Right ventricle myocardium inferior (tissue), 1 donor: Measurements from ENCODE around the gene CCDC7. TPM values are rescaled to one million over a fixed set of nuclear protein-coding genes. Genes with fewer than 3 reads are reported as not detected.
"Not testable (repeated sequence)": the region's sequence is repeated elsewhere in the genome, so short reads cannot be mapped to it uniquely, and the experiment has no call there.

Experiments used
- ATAC-seq: fragments of 200-7000 bp; cut with Tn5 transposase; one replicate; pipeline ENCODE4 v1.9.1; 2020; ENCODE audit warnings: mild to moderate bottlenecking, moderate library complexity
- DNase-seq: peaks from one replicate; pipeline ENCODE4 v3.0.0; 2021; ENCODE audit errors: missing footprints
- intact Hi-C: fragments of 100-400 bp; cut with DNase I; formaldehyde crosslinking; loops from one replicate; pipeline ENCODE4 v1.11.0; 2022
- total RNA-seq: library from RNA; stranded (reverse); fragmentation: NEBNext Ultra II Directional; extraction: Animal tissue kit (Norgen Biotek cat#: 25700); gene quantifications from one replicate; pipeline ENCODE4 v1.2.1, GENCODE V29; 2021
- donor health status: DM: no; HTN: yes; CAD: no; lungs with severe emphysema.

Gene CCDC7
- total RNA-seq, 1 donor from 2014 or later: 22.2 TPM

GRCh38 chr10:32786968-32787367, 341.0 kb downstream of the CCDC7 start:
- intact Hi-C loops: no loop called here
- ATAC-seq (no peak), DNase-seq (no peak)

DNA sequence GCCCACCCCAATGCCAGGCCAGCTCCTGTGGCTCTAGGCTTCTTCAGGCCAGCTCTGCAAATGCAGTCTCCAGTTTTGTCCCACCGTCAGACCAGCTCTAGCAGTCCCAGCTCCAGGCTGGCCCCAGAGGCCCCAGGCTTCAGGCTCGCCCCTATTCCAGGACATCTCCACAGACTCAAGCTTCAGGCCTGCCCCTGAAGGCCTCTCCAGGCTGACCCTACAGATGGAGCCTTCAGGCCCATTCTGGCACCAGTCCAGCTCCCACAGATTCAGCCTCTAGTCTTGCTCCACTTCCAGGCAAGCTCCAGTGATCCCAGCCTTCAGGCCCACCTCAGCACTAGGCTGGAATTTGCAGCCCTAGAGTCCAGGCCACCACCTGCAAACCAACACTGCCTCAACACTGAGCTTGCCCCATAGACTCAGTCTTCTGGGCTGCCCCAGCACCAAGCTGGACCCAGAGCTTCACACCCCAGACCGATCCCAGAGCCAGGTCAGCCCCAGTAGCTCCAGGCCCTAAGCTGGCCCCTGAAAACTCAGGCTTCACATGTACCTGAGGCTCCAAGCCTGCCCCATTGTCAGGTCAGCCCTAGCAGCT, 341.8 kb downstream of the CCDC7 start:
- ATAC-seq (no peak), DNase-seq (no peak)
- intact Hi-C loops: no loop called here

GRCh38 chr10:32788359-32788758, 342.4 kb downstream of the CCDC7 start:
- ATAC-seq (no peak), DNase-seq (no peak)
- intact Hi-C loops: no loop called here

GRCh38 chr10:32790483-32790882, 344.5 kb downstream of the CCDC7 start:
- ATAC-seq (no peak), DNase-seq (no peak)
- intact Hi-C loops: no loop called here

DNA sequence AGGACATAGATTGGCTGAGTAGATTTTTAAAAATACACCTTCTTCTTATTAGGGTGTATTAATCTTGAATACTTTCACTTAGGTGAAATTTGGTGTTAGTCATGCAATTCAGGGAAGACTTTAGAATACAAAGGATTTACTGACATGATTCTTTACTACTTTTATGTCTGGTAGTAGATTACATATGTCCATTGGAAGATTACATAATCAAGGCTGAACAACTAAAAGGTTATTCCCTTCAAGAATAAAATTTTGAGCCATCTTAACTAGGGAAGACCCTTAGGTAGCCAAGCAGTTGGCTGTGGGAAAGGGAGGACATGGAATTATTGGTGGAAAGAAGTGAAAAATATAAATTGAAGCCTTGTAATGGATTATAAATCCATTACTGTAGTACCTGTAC, 347.1 kb downstream of the CCDC7 start:
- no peak for ATAC-seq
- intact Hi-C loops: no loop called here
- DNase-seq: no peak

DNA sequence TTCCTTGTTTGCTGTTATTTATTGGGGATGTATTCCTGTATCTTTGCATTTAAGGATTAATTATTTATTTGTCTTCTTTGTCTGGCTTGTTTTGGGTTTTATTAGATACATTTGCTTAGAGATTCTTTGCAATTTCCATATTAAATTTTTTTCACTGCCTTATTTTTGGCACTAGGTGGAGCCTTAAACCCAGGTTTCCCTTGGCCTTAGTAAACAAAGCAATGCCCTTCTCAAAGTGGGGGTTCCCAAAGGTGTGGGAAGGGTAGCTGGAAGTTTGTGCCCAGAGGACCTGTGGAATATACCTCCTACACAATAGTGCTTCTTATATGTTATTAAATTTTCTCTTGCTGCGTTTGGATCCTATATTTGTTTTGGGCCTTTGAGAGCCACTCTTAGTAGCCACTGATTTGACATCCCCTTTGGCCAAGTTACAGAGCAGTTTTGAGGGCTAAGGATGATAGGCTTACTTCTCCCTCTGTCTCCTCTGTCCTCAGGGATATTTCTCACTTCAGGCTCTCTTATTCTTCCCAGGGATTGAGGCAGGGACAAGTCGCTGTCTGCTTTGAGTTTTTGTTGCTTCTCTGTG, 349.8 kb downstream of the CCDC7 start:
- no peak for ATAC-seq
- intact Hi-C loops: loop anchor here (1.0 to 5.0 kb wide), 2 partner anchors 214 to 362 kb away; no protein-coding TSS in a partner anchor
- DNase-seq: no peak

DNA sequence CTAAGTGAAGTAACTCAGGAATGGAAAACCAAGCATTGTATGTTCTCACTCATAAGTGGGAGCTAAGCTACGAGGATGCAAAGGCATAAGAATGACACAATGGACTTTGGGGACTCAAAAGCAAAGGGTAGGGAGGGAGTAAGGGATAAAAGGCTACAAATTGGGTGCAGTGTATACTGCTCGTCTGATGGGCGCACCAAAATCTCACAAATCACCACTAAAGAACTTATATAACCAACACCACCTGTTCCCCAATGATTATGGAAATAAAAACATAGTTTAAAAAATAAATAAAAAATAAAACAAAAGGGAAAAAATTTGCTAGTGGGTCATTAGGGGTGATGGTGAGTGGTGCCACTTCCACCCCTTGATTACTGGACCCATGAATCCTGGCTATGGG, 351.5 kb downstream of the CCDC7 start:
- intact Hi-C loops: loop anchor here (5.0 kb wide), 1 partner anchor 360 kb away; no protein-coding TSS in a partner anchor

GRCh38 chr10:32846974-32847373, 401.0 kb downstream of the CCDC7 start:
- ATAC-seq: no peak
- intact Hi-C loops: no loop called here
- no peak for DNase-seq

More for the DNA sequence above, 351.5 kb downstream of the CCDC7 start:
- ATAC-seq, DNase-seq: not testable (repeated sequence)

DNA sequence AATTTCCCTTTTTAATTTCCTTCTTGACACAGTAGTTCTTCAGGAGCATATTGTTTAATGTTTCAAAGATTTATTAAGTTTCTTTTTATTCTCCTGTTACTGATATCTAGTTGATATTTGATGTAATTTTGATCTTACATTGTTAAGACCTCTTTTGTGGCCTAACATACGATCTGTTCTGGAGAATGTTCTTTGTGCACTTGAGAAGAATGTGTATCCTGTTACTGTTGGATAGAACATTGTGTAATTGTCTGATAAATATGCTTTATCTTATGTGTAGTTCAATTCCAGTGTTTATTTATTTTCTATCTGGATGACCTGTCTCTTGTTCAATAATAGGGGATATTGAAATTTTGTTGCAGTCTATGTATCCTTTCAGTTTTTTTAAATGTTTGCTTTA, 405.4 kb downstream of the CCDC7 start:
- DNase-seq: no peak
- intact Hi-C loops: no loop called here
- no peak for ATAC-seq

DNA sequence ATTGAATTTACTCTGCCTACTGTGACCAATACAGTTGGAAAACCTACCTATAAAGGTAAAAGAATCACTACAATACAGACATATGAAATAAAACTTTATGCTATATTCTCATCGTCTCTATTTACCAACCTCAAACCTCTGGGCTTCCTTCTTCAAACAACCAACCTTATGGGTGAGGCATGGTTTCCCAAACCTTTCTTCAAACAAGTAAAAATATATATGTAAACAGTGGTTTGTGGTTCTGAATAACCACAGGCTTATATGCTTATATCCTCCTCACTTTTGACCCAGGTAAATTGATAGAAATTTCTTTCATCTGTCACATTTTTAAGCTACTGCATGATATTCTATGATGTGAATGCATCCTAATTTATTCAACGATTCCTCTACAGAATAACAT, 408.5 kb downstream of the CCDC7 start:
- intact Hi-C loops: no loop called here
- ATAC-seq (no peak), DNase-seq (no peak)

DNA sequence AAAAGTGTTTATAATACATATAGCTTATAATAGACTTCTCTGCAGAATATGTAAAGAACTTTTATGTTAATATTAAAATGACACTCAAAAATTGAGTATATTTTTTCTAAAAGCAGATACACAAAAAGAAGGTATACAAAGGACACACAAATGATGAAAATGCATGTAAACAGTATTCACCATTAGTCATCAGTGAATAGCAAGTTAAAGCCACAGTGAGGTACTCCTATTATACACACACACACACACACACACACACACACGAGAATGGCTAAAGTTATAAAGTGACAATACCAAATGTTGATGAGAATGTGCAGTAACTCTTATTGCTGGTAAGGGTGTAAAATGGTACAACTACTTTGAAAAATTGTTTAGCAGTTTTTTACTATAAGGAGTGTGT, 419.2 kb downstream of the CCDC7 start:
- intact Hi-C loops: no loop called here
- no peak for DNase-seq
- ATAC-seq: no peak

DNA sequence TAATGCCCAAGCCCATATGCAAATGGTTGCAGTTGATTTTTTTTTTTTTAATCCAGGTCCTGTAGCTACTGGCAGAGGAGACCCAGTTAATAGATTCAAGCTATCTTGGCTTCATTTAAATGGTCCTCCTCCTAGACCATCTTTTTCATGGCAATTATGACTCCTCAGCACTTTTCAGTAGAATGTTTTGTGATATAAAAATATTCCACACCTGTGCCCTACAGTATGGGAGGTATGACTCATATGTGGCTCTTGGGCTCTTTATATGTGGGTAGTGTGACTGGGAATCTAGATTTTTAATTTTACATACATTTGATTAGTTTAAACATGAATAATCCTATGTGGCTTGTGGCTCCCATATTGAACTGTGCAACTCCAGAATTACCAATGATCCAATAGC, 432.0 kb downstream of the CCDC7 start:
- intact Hi-C loops: no loop called here
- ATAC-seq (no peak), DNase-seq (no peak)

DNA sequence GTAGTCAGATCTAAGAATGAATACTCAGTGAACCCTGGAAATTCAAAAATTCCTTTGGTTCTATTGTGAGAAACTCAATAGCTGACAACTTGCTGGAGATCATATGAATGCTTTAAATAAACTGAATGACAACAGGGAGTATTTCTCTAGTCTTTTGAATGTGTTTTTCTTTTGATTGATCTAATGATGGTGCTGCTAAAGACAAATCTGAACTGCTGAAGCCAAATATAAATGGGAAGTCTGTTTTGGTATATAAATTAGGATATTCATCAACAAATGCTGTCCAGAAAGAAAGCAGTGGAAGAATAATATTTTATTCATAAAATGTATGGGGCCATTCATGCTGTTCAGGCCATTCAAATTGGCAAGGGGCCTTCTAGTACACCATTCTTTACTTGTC, 432.7 kb downstream of the CCDC7 start:
- intact Hi-C loops: no loop called here
- no peak for ATAC-seq
- DNase-seq: no peak

GRCh38 chr10:32882076-32882475, 436.1 kb downstream of the CCDC7 start:
- no peak for DNase-seq
- ATAC-seq: no peak
- intact Hi-C loops: no loop called here

DNA sequence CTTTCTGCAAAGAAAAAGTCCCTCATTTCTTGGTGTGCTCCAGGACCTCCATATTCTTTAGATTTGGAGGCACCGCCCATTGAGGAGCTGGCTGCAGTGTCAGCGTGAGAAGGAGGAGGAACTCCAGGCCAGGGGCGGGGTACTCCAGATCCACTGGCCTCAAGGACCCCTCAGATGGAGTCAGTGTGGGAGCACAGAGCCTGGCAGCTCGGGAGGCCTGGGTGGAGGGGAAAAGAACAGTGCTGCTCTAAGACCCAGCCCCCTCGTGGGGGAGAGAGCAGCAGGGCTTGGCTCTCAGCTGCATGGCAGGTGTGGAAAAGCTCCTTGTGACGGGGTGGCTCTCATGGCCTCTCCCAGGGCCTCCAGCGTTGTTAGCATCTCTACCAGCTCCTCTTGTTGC, 441.5 kb downstream of the CCDC7 start:
- no peak for DNase-seq
- no peak for ATAC-seq
- intact Hi-C loops: no loop called here

DNA sequence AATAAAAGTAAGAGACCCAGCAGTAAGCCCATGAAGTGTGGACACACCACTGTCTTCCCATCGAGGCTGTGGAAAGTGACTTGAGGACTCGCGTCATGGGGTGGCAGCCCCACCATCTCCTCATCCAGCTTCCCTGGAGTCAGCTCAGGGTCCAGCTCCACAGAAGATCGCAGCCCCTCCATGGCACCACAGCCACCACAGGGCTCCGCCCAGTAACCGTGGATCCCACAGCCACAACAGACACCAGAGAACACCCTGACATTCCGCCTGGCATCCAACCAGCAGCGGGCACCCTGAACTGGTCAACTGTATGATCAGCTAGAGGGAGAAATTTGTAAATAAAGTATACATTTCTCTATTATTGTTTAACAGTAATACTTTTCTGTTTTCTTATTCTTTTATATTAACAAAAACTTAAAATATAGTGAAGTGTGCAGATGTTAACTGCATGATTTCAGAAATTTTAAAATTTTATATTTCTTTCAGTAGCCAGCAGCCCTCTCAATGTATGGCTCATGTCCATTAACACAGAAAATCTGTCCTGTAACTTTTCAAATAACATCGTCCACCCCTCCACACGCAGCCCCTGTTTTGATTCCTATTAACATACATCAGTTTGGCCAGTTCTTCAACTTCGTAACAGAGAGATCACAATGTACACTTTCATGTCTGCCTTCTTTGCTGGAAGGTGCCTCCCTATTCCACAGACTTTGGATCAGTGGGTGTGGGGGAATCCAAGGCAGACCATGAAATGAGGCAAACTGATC, 442.4 kb downstream of the CCDC7 start:
- ATAC-seq (no peak), DNase-seq (peak; percentile 52)
- intact Hi-C loops: no loop called here

DNA sequence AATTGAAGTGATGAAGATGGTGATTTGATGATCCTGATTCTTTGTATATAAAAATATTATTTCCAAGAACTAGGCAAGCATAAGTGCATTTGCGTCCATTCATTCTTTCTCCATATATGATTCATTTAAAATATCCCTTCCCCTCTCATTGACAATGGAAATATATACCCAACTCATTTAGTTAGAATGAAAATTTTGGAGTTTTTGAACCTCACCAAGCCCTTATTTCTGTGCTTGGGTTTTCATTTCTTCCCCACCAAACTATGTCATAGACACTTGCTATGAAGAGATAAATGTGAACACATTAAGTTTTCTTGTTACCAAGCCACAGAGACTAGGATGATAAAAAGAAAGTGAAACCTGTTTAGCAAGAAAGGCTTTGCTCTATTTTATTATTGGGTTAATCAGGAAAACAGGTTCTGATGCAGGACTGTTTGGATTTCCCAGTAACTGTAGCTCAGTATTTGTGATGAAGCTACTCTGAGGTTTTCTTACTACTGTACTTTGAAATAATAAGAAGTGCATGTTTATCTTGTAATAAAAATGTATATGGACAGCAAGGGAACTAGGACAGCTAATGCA, 443.8 kb downstream of the CCDC7 start:
- ATAC-seq (no peak), DNase-seq (no peak)
- intact Hi-C loops: no loop called here

GRCh38 chr10:32890444-32890843, 444.5 kb downstream of the CCDC7 start:
- intact Hi-C loops: no loop called here
- ATAC-seq: no peak

GRCh38 chr10:32891261-32891660, 445.3 kb downstream of the CCDC7 start:
- peak; percentile 10 for ATAC-seq
- no peak for DNase-seq
- intact Hi-C loops: no loop called here

More at GRCh38 chr10:32890444-32890843, 444.5 kb downstream of the CCDC7 start:
- no peak for DNase-seq

- DNase-seq (no peak), ATAC-seq (no peak)
- intact Hi-C loops: no loop called here
Measured at GRCh38 chr10:32893434-32893833, 447.5 kb downstream of the CCDC7 start.
